ENCODE results near the gene DNAH2. TPM values are rescaled to one million over a fixed set of nuclear protein-coding genes. Genes with fewer than 3 reads are reported as not detected.

The DNAH2 gene
- total and polyA plus RNA-seq, 2 of the 13 experiments (the other 11 are each of a cell fraction or from before 2014, with no cell fraction given), result not detected

- TF ChIP-seq TMF1 (CRISPR knock-in tag; IDR thresholded peaks at IDR 0.05; ENCODE audit: low read depth) (no peak), ZBTB20 (CRISPR knock-in tag; IDR thresholded peaks at IDR 0.05; ENCODE audit: borderline replicate concordance, low read depth) (peak; percentile 77; the same call in 1 of the 2 replicates), ONECUT2 (CRISPR knock-in tag; IDR thresholded peaks at IDR 0.05) (no peak), FOXM1 (CRISPR knock-in tag; IDR thresholded peaks at IDR 0.05) (no peak), HNRNPK (IDR thresholded peaks at IDR 0.05; ENCODE audit: low read depth, low read length, poor library complexity, severe bottlenecking) (no peak), HIC2 (CRISPR knock-in tag; IDR thresholded peaks at IDR 0.05; ENCODE audit: low read depth) (peak; percentile 85), ZNF768 (CRISPR knock-in tag; IDR thresholded peaks at IDR 0.05) (0 out of 2 replicates have a peak, but pooled peaks have one; percentile 33), DMAP1 (CRISPR knock-in tag; IDR thresholded peaks at IDR 0.05) (peak; percentile 93), CSRNP1 (CRISPR knock-in tag; IDR thresholded peaks at IDR 0.05) (0 out of 2 replicates have a peak, but pooled peaks have one; percentile 7), ZNF883 (CRISPR knock-in tag; IDR thresholded peaks at IDR 0.05; ENCODE audit: not compliant biosample characterization) (no peak), ZFP36 (IDR thresholded peaks at IDR 0.05; ENCODE audit: borderline replicate concordance, low read depth, low read length, partially characterized antibody) (no peak), SP4 (CRISPR knock-in tag; IDR thresholded peaks at IDR 0.05) (peak; percentile 97), SIX1 (CRISPR knock-in tag; IDR thresholded peaks at IDR 0.05; ENCODE audit: borderline replicate concordance) (peak; percentile 24; the same call in 1 of the 2 replicates), ZNF556 (CRISPR knock-in tag; IDR thresholded peaks at IDR 0.05; ENCODE audit: borderline replicate concordance) (peak; percentile 83; the same call in 1 of the 2 replicates), NR3C1 (CRISPR knock-in tag; IDR thresholded peaks at IDR 0.05) (no peak), ARID4A (CRISPR knock-in tag; IDR thresholded peaks at IDR 0.05; ENCODE audit: borderline replicate concordance) (peak; percentile 98), KAT2B (IDR thresholded peaks at IDR 0.05; ENCODE audit: borderline replicate concordance, low read depth, low read length) (no peak), EZH2 (conservative IDR thresholded peaks at IDR 0.05; ENCODE audit: low read depth, low read length) (no peak), FOXC1 (CRISPR knock-in tag; IDR thresholded peaks at IDR 0.05; ENCODE audit: borderline replicate concordance) (peak; percentile 88), SMARCC2 (IDR thresholded peaks at IDR 0.05) (no peak), KDM4B (CRISPR knock-in tag; IDR thresholded peaks at IDR 0.05) (peak; percentile 95), KLF16 (CRISPR knock-in tag; IDR thresholded peaks at IDR 0.05) (peak in 1 of 2 experiments; percentile 99; a peak in 2 of 4 replicates)
Measured at GRCh38 chr17:7836596-7837407, 119.3 kb downstream of the DNAH2 start (continued).
